ENCODE results near the gene MAN1A2.
A peak's percentile ranks its signal among the peaks of the same experiment; 100 is the strongest.

- TF ChIP-seq CTCF (IDR thresholded peaks at IDR 0.05; ENCODE audit: insufficient read depth, low read depth, low read length) (peak; percentile 3), EZH2 (IDR thresholded peaks at IDR 0.05; ENCODE audit: insufficient read depth, low read length) (no peak)
Observed at GRCh38 chr1:117339866-117340700, 27.2 kb upstream of the MAN1A2 start.
